HL-60/S4 (cell line): ENCODE results near the gene ZNF580.

Experiments used
- in situ Hi-C: fragments of 300-500 bp; cut with MboI; formaldehyde crosslinking; loops from 2 replicates; pipeline ENCODE4 v1.14.3; 2022; ENCODE audit warnings: low sequenced_read_pairs

The ZNF580 gene

GRCh38 chr19:55688422-55689218 is 47.8 kb downstream of the ZNF580 start:
- in situ Hi-C loops = no loop called here

GRCh38 chr19:55689411-55690108 is 48.8 kb downstream of the ZNF580 start:
- in situ Hi-C loops = no loop called here

GRCh38 chr19:55690109-55690768 is 49.4 kb downstream of the ZNF580 start:
- in situ Hi-C loops = no loop called here

GRCh38 chr19:55690769-55691545 is 50.2 kb downstream of the ZNF580 start:
- in situ Hi-C loops = no loop called here

- in situ Hi-C loops = no loop called here
Measured at GRCh38 chr19:55691561-55692481, 51.0 kb downstream of the ZNF580 start.

GRCh38 chr19:55692681-55693081 is 51.9 kb downstream of the ZNF580 start:
- in situ Hi-C loops = no loop called here
